GM18517 (cell line): Measurements from ENCODE around the gene RCL1.
"Not testable (repeated sequence)": the region's sequence is repeated elsewhere in the genome, so short reads cannot be mapped to it uniquely, and the experiment has no call there.

Experiments used
- ATAC-seq: cut with Tn5 transposase; IDR thresholded peaks from one replicate; pipeline ENCODE4 v1.9.1; 2021; ENCODE audit warnings: mild to moderate bottlenecking, moderate library complexity; ENCODE audit not compliant: unreplicated experiment

RCL1 gene

GRCh38 chr9:4781408-4781807 is 11.3 kb upstream of the RCL1 start:
- ATAC-seq: no peak

- ATAC-seq: not testable (repeated sequence)
Observed at GRCh38 chr9:4783191-4783590, 9.6 kb upstream of the RCL1 start.

GRCh38 chr9:4784403-4784802 is 8.3 kb upstream of the RCL1 start:
- no peak for ATAC-seq

- no peak for ATAC-seq
Observed at GRCh38 chr9:4786599-4786998, 6.1 kb upstream of the RCL1 start.

DNA sequence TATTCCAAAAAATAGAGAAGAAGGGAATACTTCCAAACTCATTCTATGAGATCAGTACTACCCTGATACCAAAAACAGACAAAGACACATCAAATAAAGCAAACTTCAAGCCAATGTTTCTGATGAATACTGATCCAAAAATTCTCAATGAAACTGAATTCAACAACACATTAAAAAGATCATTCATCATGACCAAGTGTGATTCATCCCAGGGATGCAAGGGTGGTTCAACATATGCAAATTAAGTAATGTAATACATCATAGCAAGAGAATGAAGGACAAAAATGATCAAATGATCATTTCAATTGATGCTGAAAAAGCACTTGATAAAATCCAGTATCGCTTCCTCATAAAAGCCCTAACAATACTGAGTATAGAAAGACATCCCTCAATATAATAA is 4.9 kb upstream of the RCL1 start:
- no peak for ATAC-seq

- no peak for ATAC-seq
Observed at GRCh38 chr9:4788703-4789102, 4.0 kb upstream of the RCL1 start.

GRCh38 chr9:4792054-4792571 is 631 bp upstream of the RCL1 start:
- peak; percentile 35 for ATAC-seq

DNA sequence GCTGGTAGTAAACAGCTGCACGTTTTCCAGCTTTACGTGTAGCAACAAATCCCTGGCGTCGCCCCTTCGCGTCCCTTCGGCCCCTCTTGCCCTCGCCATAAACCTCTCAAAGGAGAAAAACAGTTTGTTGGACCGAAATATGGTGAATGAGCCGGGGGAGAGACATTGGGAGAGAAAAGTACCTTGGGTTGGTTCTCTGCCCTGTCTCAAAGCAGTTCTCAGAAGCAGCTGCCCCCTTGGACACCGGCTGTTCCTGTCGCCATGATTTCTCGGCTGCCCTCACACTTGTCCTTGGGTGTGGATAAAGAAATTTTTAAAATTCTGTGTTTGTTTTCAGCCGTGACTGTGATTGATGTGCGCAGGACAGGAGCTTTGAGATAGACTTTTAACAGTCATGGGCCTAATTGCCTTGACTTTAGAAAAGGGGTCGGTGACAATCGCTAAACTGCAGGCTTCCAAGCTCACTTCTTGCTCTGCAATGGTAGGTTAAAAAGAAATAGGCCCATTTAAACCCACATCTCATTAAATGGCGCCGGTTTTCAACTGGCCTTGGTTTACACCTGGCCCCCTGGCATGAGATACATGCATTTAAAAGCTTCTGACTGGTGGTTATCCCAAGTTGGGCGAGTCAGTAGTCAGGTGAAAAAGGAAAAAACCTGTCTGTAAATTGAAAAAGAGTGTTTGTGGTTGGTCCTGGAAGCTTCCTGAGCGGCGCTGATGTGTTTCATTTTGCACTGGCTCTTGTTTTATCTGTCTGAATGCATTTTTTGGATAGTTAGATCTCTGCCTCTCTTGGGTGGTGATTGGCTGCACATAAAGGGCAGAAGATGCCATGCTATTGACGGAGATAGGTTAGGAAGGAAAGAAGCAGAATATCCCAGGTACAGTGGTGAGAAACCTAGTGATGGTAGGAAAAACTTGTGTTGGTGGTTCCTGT is 983 bp downstream of the RCL1 start:
- ATAC-seq: no peak

- no peak for ATAC-seq
Observed at GRCh38 chr9:4794691-4795090, 1.9 kb downstream of the RCL1 start.

GRCh38 chr9:4795108-4795507 is 2.4 kb downstream of the RCL1 start:
- not testable (repeated sequence) for ATAC-seq

GRCh38 chr9:4796530-4796929 is 3.8 kb downstream of the RCL1 start:
- no peak for ATAC-seq

DNA sequence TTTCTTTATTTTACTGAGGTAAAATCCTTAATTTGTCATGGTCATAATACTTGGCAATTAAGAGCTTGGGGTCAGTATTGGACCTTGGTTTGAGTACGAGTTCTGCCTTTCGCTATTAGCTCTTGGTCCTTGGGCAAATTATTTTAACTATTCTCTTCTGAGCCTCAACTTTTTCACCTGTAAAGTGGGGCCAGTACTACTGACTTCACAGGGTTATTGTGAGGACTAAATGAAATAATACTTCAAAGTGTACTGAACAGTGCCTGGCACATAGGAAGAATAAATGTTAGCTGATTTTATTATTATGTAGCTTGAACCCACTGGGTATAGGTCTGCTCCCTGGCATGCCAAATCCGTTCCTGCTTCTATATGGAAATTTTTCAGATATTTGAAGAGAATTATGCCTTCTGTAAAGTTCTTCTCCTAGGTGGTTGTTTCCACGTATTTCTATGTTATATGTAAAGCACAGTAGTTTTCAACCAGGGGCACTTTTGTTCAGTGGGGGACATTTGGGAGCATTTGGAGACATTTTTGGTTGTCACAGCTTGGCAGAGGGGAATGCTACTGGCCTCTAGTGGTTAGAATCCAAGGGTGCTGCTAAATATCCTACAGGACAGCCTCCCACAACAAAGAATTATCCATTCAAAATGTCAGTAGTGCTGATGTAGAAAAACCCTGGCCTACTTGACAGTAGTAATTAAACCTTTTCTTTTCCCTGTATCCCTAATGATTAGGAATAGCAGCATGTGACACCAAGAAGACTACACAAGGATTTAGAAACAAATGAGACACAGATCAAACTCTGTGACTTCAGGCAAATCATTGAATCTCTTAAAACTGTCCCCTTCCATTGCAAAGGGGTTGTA is 4.5 kb downstream of the RCL1 start:
- no peak for ATAC-seq

DNA sequence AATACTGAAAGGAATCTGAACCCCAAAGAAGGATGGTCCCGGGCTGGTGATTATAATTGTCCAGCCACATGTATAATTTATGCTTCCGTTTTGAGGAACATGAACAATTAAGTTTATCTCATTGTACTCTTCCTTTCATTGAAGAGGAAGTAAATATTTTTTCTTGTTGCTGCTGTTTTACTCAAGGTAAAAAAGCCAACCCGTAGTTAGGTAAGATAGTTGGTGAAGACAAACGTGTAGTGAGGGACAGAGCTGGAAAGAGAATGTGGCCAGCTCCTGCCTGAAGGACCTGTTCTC is 5.1 kb downstream of the RCL1 start:
- ATAC-seq: no peak

GRCh38 chr9:4798281-4799032 is 5.7 kb downstream of the RCL1 start:
- no peak for ATAC-seq

DNA sequence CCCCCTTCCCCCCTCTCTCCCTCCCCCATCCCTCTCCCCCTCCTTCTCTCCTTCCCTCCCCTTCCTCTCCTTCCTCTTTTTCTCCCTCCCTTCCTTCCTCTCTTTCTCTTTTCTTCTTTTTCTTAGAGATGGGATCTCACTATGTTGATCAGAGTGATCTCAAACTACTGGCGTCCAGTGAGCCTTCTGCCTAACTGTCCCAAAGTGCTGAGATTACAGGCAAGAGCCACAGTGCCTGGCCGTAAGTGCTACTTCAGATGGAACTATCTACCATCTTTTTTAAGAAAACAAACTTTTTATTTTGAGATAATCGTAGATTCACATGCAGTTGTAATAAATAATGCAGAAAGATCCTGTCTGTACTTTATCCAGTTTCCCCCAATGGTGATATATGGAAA is 6.3 kb downstream of the RCL1 start:
- ATAC-seq: no peak

DNA sequence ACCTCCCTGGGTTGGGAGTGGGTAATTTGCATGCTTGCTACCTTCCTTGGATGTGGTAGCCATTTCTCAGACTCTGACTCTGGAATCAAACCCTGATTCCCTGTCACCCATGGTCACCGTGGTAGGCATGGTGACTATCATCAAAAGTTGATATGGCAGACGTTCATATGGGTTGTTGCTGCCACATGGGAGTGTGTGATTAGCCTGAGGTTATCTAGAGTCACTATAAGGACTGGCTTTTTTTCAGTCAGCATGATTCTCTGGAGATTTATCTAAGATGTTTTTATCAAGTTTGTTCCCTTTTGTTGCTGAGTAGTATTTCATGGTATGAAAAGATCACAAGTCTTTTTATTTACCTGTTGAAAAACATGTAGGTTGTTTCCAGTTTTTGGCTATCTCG is 7.0 kb downstream of the RCL1 start:
- ATAC-seq: no peak

DNA sequence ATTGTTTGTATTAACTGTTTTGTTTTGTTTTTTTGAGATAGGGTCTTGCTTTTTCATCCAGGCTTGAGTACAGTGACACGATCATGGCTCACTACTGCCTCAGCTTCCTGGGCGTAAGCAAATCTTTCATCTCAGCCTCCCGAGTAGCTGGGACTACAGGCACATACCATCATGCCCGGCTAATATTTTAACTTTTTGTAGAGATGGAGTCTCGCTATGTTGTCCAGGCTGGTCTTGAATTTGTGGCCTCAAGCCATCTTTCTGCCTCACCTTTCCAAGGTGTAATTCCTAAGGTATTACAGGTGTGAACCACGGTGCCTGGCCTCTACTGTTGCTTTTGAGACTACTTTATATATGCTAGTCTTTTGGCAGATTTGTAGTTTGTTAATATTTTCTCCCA is 8.4 kb downstream of the RCL1 start:
- no peak for ATAC-seq

- no peak for ATAC-seq
Observed at GRCh38 chr9:4803670-4804530, 11.2 kb downstream of the RCL1 start.

DNA sequence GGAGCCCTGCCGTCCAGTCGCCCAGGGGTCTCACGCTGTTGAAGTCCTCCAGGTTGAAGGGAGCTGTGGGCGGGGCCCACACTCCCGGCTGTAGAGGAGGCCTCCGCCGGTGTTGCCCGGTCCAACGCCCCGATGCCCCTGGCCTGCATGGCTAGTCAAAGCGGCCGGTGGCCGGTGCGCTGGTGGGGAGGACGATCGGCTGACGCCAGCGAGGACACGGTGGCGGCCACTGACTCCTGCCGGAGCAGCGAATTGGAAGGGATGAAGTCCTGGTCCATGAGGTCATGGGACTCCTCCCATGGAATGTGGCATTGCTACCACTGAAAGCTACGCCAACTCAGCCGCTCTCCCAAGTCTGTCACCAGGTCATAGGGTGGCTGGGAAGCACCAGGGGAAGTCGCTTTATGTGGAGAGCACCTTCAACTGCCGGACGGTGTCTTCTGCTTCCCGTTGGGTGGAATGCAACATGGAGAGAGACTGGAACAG is 11.8 kb downstream of the RCL1 start:
- no peak for ATAC-seq
